GM18868 (cell line): Measurements from ENCODE around the gene KIF5B.

Experiments
- ATAC-seq: cut with Tn5 transposase; IDR thresholded peaks from one replicate; pipeline ENCODE4 v1.9.1; 2021; ENCODE audit warnings: mild to moderate bottlenecking, moderate library complexity; ENCODE audit not compliant: unreplicated experiment

The KIF5B gene

GRCh38 chr10:31962826-31963588 lies 93.2 kb downstream of the KIF5B start:
- ATAC-seq, result no peak

- ATAC-seq, result peak; percentile 70
These were observed 94.7 kb downstream of the KIF5B start for GRCh38 chr10:31961277-31962074.

- no peak for ATAC-seq
These were observed 96.6 kb downstream of the KIF5B start for GRCh38 chr10:31959461-31960173.
